ENCODE results near the gene IREB2.
"Not testable (repeated sequence)": the region's sequence is repeated elsewhere in the genome, so short reads cannot be mapped to it uniquely, and the experiment has no call there.

Gene IREB2

DNA sequence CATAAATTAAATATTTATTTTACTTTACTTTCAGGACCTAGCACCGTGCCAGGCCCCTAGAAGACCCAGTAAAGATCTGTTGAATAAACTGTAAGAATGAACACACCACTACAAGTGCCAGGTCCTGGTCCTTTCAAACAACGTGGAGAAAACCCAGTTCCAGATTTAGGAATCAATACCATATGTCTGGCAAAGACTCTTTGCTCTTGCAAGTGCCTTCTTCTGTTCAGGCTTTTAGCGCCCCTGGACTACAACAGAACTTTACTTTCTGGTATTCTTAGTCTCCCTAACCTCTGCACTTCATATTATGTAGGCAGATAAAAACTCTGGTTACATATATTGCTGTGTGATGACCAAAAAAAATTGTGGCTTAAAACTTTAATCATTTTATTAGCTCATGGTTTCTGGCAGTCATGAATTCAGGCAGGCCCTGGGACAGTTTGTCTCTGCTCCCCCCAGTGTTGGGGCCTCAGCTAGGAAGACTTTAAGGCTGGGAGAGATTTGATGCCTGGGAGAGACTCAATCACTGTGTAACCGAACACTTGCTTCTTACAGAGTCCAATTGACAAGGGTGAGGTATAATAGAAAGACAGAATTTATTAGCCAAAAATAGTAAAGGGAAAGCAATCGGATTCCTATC is 99.4 kb downstream of the IREB2 start:
- Histone ChIP-seq H3K4me1 (ENCODE audit: control insufficient read depth, insufficient read depth, low read length) (peaks cover 21% of the 10 kb centered on the region), H3K9ac (ENCODE audit: low read length) (peak overlapping the region; percentile 8), H3K27me3 (replicated peaks; ENCODE audit: control insufficient read depth, insufficient read depth, low read length) (no peaks in the 10 kb centered on the region), H3K9me3 (ENCODE audit: control insufficient read depth, low read length) (no peaks in the 10 kb centered on the region), H3K36me3 (ENCODE audit: control insufficient read depth, insufficient read depth, low read length, severe bottlenecking) (peaks cover 4% of the 10 kb centered on the region), H3K4me3 (ENCODE audit: low read length) (no peak overlapping the region)
- DNase-seq (ENCODE audit: low read depth), result peak; percentile 76

- H3K4me1 ChIP-seq (ENCODE audit: control insufficient read depth, insufficient read depth, low read length), result peaks cover 30% of the 10 kb centered on the region
- no peak for DNase-seq (ENCODE audit: low read depth)
- H3K4me3 ChIP-seq (ENCODE audit: low read length), result no peak overlapping the region
- no peak overlapping the region for H3K9ac ChIP-seq (ENCODE audit: low read length)
- peaks cover 14% of the 10 kb centered on the region for H3K36me3 ChIP-seq (ENCODE audit: control insufficient read depth, insufficient read depth, low read length, severe bottlenecking)
- no peaks in the 10 kb centered on the region for H3K27me3 ChIP-seq (replicated peaks; ENCODE audit: control insufficient read depth, insufficient read depth, low read length)
- H3K9me3 ChIP-seq (ENCODE audit: control insufficient read depth, low read length), result no peaks in the 10 kb centered on the region
Observed at GRCh38 chr15:78538358-78538757, 100.3 kb downstream of the IREB2 start.

- H3K27me3 ChIP-seq (replicated peaks; ENCODE audit: control insufficient read depth, insufficient read depth, low read length); H3K9me3 ChIP-seq (ENCODE audit: control insufficient read depth, low read length); DNase-seq (ENCODE audit: low read depth): not testable (repeated sequence)
- Histone ChIP-seq H3K4me3 (ENCODE audit: low read length) (peak overlapping the region; percentile 96), H3K4me1 (ENCODE audit: control insufficient read depth, insufficient read depth, low read length) (peaks cover 30% of the 10 kb centered on the region), H3K9ac (ENCODE audit: low read length) (peak overlapping the region; percentile 99), H3K36me3 (ENCODE audit: control insufficient read depth, insufficient read depth, low read length, severe bottlenecking) (peaks cover 26% of the 10 kb centered on the region)
Observed at GRCh38 chr15:78539464-78540140, 101.6 kb downstream of the IREB2 start.

DNA sequence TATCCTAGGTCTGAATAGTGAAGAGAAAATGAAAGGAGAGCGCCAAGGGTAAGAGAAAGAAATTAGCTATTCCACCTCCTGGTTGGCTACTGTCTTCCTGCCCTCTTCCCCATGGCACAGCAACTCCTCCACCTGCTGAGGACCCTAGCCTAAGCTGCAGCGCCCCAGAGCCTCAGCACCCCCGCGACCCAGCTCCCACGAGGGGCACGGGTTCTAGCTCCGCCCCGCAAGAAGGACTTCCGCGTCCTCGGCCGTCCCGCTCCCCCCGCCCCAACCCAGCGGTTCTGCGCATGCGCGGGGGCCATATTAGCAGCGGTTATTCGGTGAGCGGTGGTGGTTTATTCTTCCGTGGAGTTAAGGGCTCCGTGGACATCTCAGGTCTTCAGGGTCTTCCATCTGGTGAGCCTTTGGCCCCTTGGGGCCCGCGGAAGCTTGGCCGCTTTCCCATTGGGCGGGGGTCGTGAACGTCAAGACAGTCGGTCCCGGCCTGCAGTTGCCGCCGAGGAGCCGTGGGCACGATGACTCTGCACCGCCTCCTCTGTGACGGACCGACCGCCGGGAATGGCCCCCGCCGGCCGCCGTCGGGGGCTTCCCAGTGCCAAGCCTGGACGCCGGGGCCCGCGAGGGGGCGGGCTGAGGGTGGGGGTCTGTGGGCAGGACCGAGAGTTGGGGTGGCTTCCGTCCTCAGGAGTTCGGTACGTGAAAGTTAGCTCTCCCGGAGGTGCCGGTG is 102.3 kb downstream of the IREB2 start, which contains the start of gene PSMA4:
Gene PSMA4 (plus strand): TSS at position 304 of the 730 bp plus-strand sequence. CDS start 1,484 bp downstream, outside the sequence.
- no peaks in the 10 kb centered on the region for H3K9me3 ChIP-seq (ENCODE audit: control insufficient read depth, low read length)
- no peaks in the 10 kb centered on the region for H3K27me3 ChIP-seq (replicated peaks; ENCODE audit: control insufficient read depth, insufficient read depth, low read length)
- DNase-seq (ENCODE audit: low read depth), result peak; percentile 94
- H3K4me3 ChIP-seq (ENCODE audit: low read length), result peak within 1 kb of the TSS; percentile 96
- H3K36me3 ChIP-seq (ENCODE audit: control insufficient read depth, insufficient read depth, low read length, severe bottlenecking), result peaks cover 33% of the 10 kb centered on the region
- H3K9ac ChIP-seq (ENCODE audit: low read length), result peak within 1 kb of the TSS; percentile 99
- peaks cover 30% of the 10 kb centered on the region for H3K4me1 ChIP-seq (ENCODE audit: control insufficient read depth, insufficient read depth, low read length)

DNA sequence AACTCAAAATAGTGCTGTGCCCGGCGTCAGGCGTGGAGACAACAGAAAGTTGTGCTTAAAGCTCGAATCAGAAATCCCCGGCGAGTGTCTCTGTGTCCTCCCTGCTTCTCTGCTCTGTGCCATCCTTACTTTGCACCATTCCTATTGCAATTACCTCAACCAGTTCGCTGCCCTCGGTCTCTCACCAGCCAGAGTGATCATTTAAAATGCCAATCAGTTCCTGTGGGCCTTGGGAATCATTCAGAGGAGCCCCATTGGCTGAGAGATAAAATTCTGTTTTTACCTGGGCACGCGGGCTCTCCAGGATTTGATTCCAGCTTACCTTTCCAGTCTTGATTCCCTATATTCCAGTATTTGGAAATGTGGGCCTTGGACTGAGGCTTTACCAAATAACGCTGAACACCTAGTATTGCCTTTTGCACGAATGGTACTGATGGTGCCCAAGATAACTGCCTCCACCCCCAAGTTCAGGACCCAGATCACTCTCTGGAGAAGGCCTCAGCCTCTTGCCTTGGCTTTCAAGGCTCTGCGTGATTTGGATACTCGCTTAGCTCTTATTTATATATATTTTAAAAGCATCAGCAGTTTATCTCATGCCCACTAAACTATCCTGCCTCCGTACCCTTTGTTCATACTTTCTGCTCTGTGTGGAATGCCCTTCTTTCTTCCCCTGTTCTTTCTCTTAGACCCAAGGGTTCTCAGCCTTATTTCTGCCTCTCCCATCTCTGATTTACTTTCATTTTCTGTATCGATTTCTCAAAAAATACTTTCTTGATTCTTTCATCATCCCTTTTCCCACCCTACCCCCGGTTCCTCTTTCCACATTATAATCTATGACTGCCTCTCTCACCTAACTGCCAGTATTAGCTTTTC is 103.1 kb downstream of the IREB2 start:
- Histone ChIP-seq H3K36me3 (ENCODE audit: control insufficient read depth, insufficient read depth, low read length, severe bottlenecking) (peaks cover 41% of the 10 kb centered on the region), H3K27me3 (replicated peaks; ENCODE audit: control insufficient read depth, insufficient read depth, low read length) (no peaks in the 10 kb centered on the region), H3K4me3 (ENCODE audit: low read length) (peak overlapping the region; percentile 96), H3K9ac (ENCODE audit: low read length) (peak overlapping the region; percentile 99), H3K4me1 (ENCODE audit: control insufficient read depth, insufficient read depth, low read length) (peaks cover 30% of the 10 kb centered on the region), H3K9me3 (ENCODE audit: control insufficient read depth, low read length) (no peaks in the 10 kb centered on the region)
- peak; percentile 68 for DNase-seq (ENCODE audit: low read depth)

GRCh38 chr15:78541744-78542034 is 103.7 kb downstream of the IREB2 start:
- Histone ChIP-seq H3K36me3 (ENCODE audit: control insufficient read depth, insufficient read depth, low read length, severe bottlenecking) (peaks cover 47% of the 10 kb centered on the region), H3K9ac (ENCODE audit: low read length) (peak overlapping the region; percentile 99), H3K27me3 (replicated peaks; ENCODE audit: control insufficient read depth, insufficient read depth, low read length) (no peaks in the 10 kb centered on the region), H3K4me3 (ENCODE audit: low read length) (peak overlapping the region; percentile 96), H3K4me1 (ENCODE audit: control insufficient read depth, insufficient read depth, low read length) (peaks cover 30% of the 10 kb centered on the region), H3K9me3 (ENCODE audit: control insufficient read depth, low read length) (no peaks in the 10 kb centered on the region)
- DNase-seq (ENCODE audit: low read depth), result no peak

- H3K4me3 ChIP-seq (ENCODE audit: low read length), result no peak overlapping the region
- no peaks in the 10 kb centered on the region for H3K27me3 ChIP-seq (replicated peaks; ENCODE audit: control insufficient read depth, insufficient read depth, low read length)
- peak overlapping the region; percentile 99 for H3K9ac ChIP-seq (ENCODE audit: low read length)
- H3K4me1 ChIP-seq (ENCODE audit: control insufficient read depth, insufficient read depth, low read length), result peaks cover 25% of the 10 kb centered on the region
- no peak for DNase-seq (ENCODE audit: low read depth)
- H3K36me3 ChIP-seq (ENCODE audit: control insufficient read depth, insufficient read depth, low read length, severe bottlenecking), result peaks cover 57% of the 10 kb centered on the region
- H3K9me3 ChIP-seq (ENCODE audit: control insufficient read depth, low read length), result no peaks in the 10 kb centered on the region
Observed at GRCh38 chr15:78542647-78543046, 104.6 kb downstream of the IREB2 start.

DNA sequence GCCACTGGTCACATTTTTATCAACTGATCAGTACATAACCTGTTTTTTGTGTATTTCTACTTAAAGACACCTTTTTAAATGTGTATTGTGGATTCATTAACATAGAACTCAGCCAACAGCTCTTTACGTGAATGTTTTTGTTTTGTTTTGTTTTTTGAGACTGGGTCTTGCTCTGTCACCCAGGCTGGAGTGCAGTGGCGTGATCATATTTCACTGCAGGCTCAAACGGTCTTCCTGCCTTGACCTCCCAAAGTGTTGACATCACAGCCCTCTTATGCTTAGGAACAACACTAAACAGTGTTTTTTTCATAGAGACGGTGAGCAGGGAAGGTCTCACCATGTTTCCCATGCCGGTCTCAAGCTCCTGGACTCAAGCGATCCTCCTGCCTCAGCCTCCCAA is 112.2 kb downstream of the IREB2 start:
- no peaks in the 10 kb centered on the region for H3K27me3 ChIP-seq (replicated peaks; ENCODE audit: control insufficient read depth, insufficient read depth, low read length)
- H3K4me3 ChIP-seq (ENCODE audit: low read length), result no peak overlapping the region
- DNase-seq (ENCODE audit: low read depth), result no peak
- no peaks in the 10 kb centered on the region for H3K4me1 ChIP-seq (ENCODE audit: control insufficient read depth, insufficient read depth, low read length)
- H3K36me3 ChIP-seq (ENCODE audit: control insufficient read depth, insufficient read depth, low read length, severe bottlenecking), result peaks cover 57% of the 10 kb centered on the region
- H3K9ac ChIP-seq (ENCODE audit: low read length), result no peak overlapping the region
- no peaks in the 10 kb centered on the region for H3K9me3 ChIP-seq (ENCODE audit: control insufficient read depth, low read length)

DNA sequence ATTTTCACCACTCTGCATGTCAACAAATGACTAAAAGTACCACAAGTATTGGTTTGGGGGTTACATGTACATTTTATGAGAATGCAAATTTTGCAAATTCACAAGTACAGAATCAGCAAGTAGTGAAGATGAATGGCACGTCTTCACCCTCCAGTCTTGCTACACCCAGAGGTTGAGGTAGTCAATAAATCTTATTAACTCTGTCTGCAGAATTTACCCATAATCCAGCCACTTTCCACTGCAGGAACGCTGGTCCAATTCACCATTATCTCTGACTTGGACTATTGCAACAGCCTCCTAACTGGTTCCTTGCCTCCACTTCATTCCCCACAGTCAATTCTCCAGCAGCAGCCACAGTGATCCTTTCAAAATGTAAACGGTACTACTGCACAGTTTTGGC is 112.8 kb downstream of the IREB2 start:
- Histone ChIP-seq H3K9ac (ENCODE audit: low read length) (no peak overlapping the region), H3K4me3 (ENCODE audit: low read length) (no peak overlapping the region), H3K9me3 (ENCODE audit: control insufficient read depth, low read length) (no peaks in the 10 kb centered on the region), H3K27me3 (replicated peaks; ENCODE audit: control insufficient read depth, insufficient read depth, low read length) (no peaks in the 10 kb centered on the region), H3K4me1 (ENCODE audit: control insufficient read depth, insufficient read depth, low read length) (no peaks in the 10 kb centered on the region), H3K36me3 (ENCODE audit: control insufficient read depth, insufficient read depth, low read length, severe bottlenecking) (peaks cover 51% of the 10 kb centered on the region)
- no peak for DNase-seq (ENCODE audit: low read depth)

Data from adipocyte (in vitro differentiated cells).